ENCODE results near the gene HOXC9.

HOXC9 gene

GRCh38 chr12:54051026-54051842 lies 51.3 kb downstream of the HOXC9 start:
- no peak for DNase-seq (ENCODE audit: low spot score)

GRCh38 chr12:54051874-54052437 lies 52.0 kb downstream of the HOXC9 start:
- DNase-seq (ENCODE audit: low spot score) (no peak), FAIRE-seq (no peak)

More at GRCh38 chr12:54051026-54051842, 51.3 kb downstream of the HOXC9 start:
- no peak for FAIRE-seq

- FAIRE-seq (no peak), DNase-seq (ENCODE audit: low spot score) (no peak)
Observed at GRCh38 chr12:54052438-54053002, 52.6 kb downstream of the HOXC9 start.

Measured in urothelium cell line (cell line).